Esophagus squamous epithelium (tissue), 4 donors: ENCODE data around the gene TNPO3.

Source experiments
- POLR2A ChIP-seq, 4 donors: fragments of 450-650 bp; IDR thresholded peaks; one replicate each; pipeline ENCODE4 v1.6.1; 2017; ENCODE audit warnings: antibody characterized with exemption in 4 of 4, mild to moderate bottlenecking in 4 of 4, moderate library complexity in 3 of 4
- TF ChIP-seq, protein P1 (sequence below), 6 experiments: fragments of 450-650 bp in 4 of 6; fragments of 200-600 bp in 2 of 6; sonication (generic) in 2 of 6; IDR thresholded peaks; one replicate each; pipeline ENCODE4 v1.5.1; 2016 to 2019; ENCODE audit warnings: antibody characterized with exemption in 6 of 6, mild to moderate bottlenecking in 4 of 6, moderate library complexity in 4 of 6

DNA sequence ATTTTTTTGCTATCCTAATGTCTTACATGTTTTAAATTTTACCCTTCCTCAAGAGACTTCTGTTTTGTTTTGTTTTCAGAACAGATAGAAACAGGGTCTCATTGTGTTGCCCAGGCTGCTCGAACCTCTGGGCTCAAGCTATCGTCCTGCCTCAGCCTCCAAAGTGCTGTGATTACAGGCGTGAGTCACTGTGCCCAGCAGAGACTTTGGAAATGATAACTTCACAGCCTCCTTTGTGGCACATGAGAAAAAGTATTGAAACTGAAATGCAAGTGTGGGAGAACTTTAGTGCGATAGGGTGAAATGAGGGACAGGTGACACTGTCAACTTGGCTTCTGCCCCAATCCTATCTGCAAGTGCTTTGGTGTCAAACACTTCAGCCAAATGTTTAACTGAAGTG, 95.6 kb downstream of the TNPO3 start:
- no peak for TF ChIP-seq POLR2A (IDR thresholded peaks at IDR 0.05)
- TF ChIP-seq, protein P1, sequence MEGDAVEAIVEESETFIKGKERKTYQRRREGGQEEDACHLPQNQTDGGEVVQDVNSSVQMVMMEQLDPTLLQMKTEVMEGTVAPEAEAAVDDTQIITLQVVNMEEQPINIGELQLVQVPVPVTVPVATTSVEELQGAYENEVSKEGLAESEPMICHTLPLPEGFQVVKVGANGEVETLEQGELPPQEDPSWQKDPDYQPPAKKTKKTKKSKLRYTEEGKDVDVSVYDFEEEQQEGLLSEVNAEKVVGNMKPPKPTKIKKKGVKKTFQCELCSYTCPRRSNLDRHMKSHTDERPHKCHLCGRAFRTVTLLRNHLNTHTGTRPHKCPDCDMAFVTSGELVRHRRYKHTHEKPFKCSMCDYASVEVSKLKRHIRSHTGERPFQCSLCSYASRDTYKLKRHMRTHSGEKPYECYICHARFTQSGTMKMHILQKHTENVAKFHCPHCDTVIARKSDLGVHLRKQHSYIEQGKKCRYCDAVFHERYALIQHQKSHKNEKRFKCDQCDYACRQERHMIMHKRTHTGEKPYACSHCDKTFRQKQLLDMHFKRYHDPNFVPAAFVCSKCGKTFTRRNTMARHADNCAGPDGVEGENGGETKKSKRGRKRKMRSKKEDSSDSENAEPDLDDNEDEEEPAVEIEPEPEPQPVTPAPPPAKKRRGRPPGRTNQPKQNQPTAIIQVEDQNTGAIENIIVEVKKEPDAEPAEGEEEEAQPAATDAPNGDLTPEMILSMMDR (IDR thresholded peaks at IDR 0.05) = no peak
